ENCODE results near the gene CARD11.

Gene CARD11

DNA sequence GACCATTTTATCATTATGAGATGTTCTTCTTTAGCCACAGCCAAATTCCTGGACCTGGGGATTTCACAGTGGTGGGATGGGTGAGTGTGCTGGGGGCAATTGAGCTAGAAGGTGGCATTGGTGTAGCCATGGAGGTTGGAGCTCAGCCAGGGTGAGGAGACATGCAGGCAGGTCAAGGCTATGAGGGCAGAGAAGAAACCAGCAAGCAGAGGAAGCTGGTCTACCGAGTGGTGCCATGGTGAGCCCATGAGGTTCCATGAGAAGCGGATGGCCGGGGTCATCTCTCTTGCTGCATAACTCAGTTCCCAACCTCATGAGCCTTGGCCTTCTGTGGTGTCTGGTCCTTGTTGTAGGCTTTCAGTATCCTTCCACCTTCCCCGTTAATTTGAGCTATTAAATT lies 91.4 kb downstream of the CARD11 start:
- H3K27ac Mint-ChIP-seq = no peak overlapping the region
- peaks cover 67% of the 10 kb centered on the region for H3K4me1 Mint-ChIP-seq (ENCODE audit: low read depth)
- H3K27me3 Mint-ChIP-seq (ENCODE audit: low read depth) = no peaks in the 10 kb centered on the region
- peaks cover 22% of the 10 kb centered on the region for H3K9me3 Mint-ChIP-seq
- H3K36me3 Mint-ChIP-seq (ENCODE audit: low read depth) = peaks cover 68% of the 10 kb centered on the region
- no peak overlapping the region for H3K4me3 Mint-ChIP-seq

DNA sequence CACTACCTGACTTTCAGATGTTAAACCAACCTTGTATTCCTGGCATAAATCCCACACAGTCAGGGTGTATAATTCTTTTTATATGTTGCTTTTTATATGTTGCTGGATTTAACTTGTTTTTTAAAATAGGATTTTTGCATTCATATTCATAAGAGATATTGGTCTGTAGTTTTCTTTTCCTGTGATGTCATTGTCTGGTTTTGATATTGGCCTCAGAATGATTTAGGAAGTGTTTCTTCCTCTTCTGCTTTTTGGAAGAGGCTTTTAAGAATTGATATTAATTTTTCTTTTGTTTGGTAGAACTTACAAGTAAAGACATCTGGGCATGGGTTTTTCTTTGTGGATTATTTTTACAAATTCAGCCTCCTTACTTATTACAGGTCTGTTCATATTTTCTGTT lies 93.1 kb downstream of the CARD11 start:
- no peak overlapping the region for H3K27ac Mint-ChIP-seq
- H3K4me1 Mint-ChIP-seq (ENCODE audit: low read depth) = peaks cover 61% of the 10 kb centered on the region
- no peaks in the 10 kb centered on the region for H3K27me3 Mint-ChIP-seq (ENCODE audit: low read depth)
- no peak overlapping the region for H3K4me3 Mint-ChIP-seq
- peaks cover 22% of the 10 kb centered on the region for H3K9me3 Mint-ChIP-seq
- peaks cover 71% of the 10 kb centered on the region for H3K36me3 Mint-ChIP-seq (ENCODE audit: low read depth)

DNA sequence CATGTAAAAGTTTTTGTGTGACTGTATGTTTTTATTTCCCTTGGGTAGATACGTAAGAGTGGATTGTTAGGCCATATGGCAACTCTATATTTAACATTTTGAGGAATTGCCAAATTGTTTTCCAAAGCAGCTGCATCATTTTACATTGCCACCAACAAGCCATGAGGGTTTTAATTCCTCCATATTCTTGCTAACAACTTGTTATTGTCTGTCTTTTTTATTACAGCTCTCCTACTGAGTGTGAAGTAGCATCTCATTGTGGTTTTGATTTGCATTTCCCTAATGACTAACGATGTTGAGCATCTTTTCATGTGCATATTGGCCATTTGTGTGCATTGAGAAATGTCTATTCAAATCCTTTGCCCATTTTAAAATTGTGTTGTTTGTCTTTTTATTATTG lies 94.9 kb downstream of the CARD11 start:
- no peak overlapping the region for H3K27ac Mint-ChIP-seq
- peaks cover 79% of the 10 kb centered on the region for H3K36me3 Mint-ChIP-seq (ENCODE audit: low read depth)
- no peak overlapping the region for H3K4me3 Mint-ChIP-seq
- H3K9me3 Mint-ChIP-seq = peaks cover 22% of the 10 kb centered on the region
- H3K27me3 Mint-ChIP-seq (ENCODE audit: low read depth) = no peaks in the 10 kb centered on the region
- peaks cover 51% of the 10 kb centered on the region for H3K4me1 Mint-ChIP-seq (ENCODE audit: low read depth)

DNA sequence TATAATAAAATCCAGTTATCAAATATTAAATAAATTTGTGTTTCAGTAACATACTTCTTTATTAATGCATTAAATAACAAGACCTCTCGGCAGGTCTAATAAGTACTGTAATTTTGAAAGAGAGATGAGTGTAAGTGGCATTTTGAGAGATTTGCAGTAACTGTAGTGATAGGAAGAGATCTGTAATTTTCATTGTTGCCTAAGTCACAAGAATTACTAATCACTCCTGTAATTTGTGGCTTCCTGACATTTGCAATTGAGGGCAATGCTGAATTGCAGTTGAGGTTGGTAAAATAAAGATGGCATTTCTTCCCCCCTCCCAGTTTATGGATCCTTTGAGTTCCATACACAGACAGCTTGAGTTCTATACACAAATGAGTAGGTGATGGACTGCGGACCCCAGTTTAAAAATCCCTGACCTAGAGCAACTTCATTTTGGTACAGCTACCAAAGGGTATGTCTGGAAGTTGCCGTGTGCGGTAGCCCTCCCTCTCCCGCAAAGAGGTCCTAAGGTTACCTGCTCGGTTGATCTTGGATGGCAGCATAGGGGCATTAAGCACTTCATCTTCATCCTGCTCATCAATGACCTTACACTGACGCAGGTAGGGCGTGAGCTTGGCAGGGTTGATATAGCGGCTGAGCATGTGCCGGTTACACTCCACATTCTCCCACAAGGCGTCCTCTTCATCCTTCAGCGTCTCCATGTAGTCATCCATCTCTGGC lies 96.4 kb downstream of the CARD11 start:
- Mint-ChIP-seq H3K4me3 (no peak overlapping the region), H3K9me3 (peaks cover 22% of the 10 kb centered on the region), H3K27ac (no peak overlapping the region), H3K4me1 (ENCODE audit: low read depth) (peaks cover 50% of the 10 kb centered on the region), H3K36me3 (ENCODE audit: low read depth) (peaks cover 82% of the 10 kb centered on the region), H3K27me3 (ENCODE audit: low read depth) (no peaks in the 10 kb centered on the region)

DNA sequence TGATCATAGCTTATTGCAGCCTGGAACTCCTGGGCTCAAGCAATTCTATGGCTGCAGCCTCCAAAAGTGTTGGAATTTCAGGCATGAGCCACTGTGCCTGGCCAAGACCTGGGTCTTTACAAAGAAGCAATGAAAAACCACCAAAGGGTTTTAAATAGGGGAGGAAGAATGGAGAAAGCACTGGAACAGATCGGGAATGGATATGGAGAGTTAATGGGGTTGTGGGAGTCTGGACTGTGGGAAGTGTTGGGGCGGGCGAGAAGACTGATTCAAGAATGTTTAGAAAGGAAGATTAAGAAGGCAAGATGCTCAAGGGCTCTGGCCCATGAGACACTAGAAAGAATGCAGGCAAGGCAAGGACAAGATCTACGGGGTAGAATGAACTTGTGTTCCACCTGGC lies 98.5 kb downstream of the CARD11 start:
- Mint-ChIP-seq H3K27ac (peak overlapping the region; percentile 57), H3K4me3 (no peak overlapping the region), H3K9me3 (peaks cover 11% of the 10 kb centered on the region), H3K4me1 (ENCODE audit: low read depth) (peaks cover 39% of the 10 kb centered on the region), H3K36me3 (ENCODE audit: low read depth) (peaks cover 77% of the 10 kb centered on the region), H3K27me3 (ENCODE audit: low read depth) (no peaks in the 10 kb centered on the region)

DNA sequence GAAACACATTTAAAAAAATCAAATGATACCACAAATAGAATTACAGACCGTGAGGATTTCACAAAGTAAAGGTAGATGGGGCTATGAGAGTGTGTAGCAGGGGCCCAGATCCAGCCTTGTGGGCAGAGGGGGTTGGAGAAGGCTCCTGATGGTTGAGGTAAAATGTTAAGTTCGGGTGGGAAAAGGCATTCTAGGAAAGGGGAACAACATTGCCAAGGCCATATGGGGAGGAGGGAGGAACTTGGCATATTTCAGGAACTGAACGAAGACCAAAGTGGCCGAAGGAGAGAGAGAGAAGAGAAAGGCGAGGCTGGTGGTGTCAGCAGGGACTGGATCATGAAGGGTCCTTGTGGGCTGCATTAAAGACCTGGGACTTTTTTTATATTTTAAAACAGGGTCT lies 98.9 kb downstream of the CARD11 start:
- peaks cover 39% of the 10 kb centered on the region for H3K4me1 Mint-ChIP-seq (ENCODE audit: low read depth)
- H3K27me3 Mint-ChIP-seq (ENCODE audit: low read depth) = no peaks in the 10 kb centered on the region
- peaks cover 78% of the 10 kb centered on the region for H3K36me3 Mint-ChIP-seq (ENCODE audit: low read depth)
- peaks cover 7% of the 10 kb centered on the region for H3K9me3 Mint-ChIP-seq
- no peak overlapping the region for H3K27ac Mint-ChIP-seq
- H3K4me3 Mint-ChIP-seq = no peak overlapping the region

DNA sequence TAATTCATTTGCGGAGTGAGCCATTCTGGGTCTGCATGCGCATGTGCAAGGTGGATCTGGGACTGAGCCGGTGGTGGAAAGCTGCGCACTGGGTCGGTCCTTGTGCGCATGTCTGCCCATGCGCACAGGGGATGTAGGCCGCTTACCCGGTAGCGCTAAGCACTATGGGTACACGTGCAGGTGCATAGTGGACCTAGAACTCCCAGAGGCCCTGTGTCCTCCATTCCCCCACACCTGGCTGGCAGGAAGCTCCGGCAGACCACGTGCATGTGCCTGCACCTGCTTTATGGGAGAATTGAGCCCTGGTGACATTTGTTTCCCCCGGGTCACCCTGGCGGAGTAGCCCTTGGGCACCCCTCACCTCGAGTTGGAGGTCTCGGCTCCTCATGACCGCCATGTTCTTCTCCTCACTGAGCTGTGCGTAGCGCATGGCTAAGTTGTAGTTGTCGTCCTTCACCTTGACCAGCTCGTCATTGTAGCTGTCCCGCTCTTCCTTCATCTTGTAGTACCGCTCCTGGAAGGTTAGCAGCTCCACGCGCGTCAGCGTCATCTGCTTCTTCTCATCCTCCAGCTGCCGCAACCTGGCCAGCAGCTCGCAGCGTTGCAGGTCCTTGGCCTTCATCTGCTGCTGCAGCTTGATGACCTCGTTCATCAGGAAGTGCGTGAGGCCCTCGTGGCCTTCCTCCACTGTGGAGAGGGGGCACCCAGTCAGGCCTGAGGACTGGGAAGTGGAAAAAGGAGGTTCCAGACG lies 99.6 kb downstream of the CARD11 start:
- Mint-ChIP-seq H3K4me3 (no peak overlapping the region), H3K27me3 (ENCODE audit: low read depth) (no peaks in the 10 kb centered on the region), H3K4me1 (ENCODE audit: low read depth) (peaks cover 33% of the 10 kb centered on the region), H3K36me3 (ENCODE audit: low read depth) (peaks cover 77% of the 10 kb centered on the region), H3K27ac (no peak overlapping the region), H3K9me3 (peaks cover under 1% of the 10 kb centered on the region)

DNA sequence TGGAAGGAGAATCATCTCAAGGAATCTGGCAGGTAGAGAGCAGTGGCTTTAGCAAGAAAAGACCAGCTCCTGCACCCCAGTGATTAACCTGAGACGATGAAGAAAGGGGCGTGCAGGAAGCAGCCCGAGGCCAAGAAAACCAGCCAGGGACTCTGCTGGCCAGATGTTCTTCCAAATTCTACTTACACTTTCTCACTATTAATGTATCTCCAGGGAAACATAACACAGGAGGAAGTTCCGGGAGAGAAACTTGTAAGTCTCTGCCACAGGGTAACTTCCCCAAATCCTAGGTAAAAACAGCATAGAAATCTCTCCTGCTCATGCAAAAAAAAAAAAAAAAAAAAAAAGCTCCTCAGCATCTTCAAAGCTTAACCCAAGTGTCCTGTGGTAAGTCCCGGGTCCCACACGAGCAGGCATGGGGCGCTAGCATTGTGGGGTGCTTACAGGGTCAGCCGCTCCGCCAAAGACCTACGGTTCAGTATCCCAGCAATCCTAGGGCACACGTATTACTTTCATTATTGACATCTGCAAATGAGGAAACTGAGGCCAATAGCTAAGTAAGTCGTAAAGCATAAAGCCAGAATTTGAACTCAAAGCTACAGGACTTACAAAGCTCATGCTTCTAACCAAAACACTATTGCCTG lies 102.3 kb downstream of the CARD11 start:
- no peak overlapping the region for H3K4me3 Mint-ChIP-seq
- peaks cover 72% of the 10 kb centered on the region for H3K36me3 Mint-ChIP-seq (ENCODE audit: low read depth)
- no peaks in the 10 kb centered on the region for H3K9me3 Mint-ChIP-seq
- H3K27ac Mint-ChIP-seq = no peak overlapping the region
- H3K27me3 Mint-ChIP-seq (ENCODE audit: low read depth) = no peaks in the 10 kb centered on the region
- H3K4me1 Mint-ChIP-seq (ENCODE audit: low read depth) = peaks cover 19% of the 10 kb centered on the region

DNA sequence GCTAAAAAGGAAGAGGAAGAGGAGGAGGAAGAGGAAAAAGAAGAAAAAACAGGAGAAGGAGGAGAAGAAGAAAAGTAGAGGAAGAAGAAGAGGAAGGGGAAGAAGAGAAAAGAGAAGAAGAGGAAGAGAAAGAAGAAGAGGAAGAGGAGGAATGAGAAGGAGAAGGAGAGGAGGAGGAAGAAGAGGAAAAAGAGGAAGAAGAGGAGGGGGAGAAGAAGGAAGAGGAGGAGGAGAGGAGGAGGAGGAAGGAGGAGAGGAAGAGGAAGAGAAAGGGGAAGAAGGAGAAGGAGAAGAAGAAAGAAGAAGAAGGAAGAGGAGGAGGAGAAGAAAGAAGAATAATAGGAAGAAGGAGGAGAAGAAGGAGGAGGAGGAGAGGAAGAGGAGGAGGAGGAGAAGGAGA lies 103.2 kb downstream of the CARD11 start:
- Mint-ChIP-seq H3K27ac (peak overlapping the region; percentile 53), H3K4me1 (ENCODE audit: low read depth) (peaks cover 19% of the 10 kb centered on the region), H3K27me3 (ENCODE audit: low read depth) (no peaks in the 10 kb centered on the region), H3K4me3 (no peak overlapping the region), H3K36me3 (ENCODE audit: low read depth) (peaks cover 67% of the 10 kb centered on the region), H3K9me3 (no peaks in the 10 kb centered on the region)

DNA sequence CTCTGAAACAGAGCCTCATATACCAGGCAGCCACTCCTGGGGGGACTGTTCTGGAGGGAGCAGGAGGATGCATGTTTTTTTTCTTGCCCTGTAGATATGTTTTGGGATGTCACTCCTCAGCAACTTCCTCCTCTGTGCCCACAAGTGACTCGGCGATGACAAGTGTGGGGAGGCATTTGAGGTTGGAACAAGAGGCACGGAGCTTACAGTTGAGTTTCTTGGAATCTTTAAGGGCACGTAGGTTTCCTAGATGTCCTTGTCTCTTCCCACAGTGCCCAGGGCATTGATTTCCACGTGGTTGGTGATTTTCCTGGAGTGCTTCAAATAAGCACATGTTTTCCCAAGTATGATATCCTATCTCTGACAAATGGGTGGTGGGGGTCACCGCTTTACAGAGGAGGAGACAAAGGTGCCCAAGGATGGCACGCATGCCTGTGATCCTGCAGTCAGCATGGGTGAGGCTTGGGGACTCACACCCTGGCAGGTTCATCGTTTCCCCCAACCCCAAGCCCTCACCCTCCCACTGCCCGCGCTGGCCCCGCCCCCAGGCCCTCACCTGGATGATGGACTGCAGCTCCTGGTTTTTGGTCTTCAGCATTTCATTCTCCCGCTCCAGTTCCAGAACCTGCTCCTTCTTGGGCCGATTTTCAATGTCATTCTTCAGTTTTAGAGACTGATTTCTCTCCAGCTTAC lies 104.3 kb downstream of the CARD11 start:
- Mint-ChIP-seq H3K4me1 (ENCODE audit: low read depth) (peaks cover 11% of the 10 kb centered on the region), H3K27me3 (ENCODE audit: low read depth) (no peaks in the 10 kb centered on the region), H3K36me3 (ENCODE audit: low read depth) (peaks cover 60% of the 10 kb centered on the region), H3K9me3 (no peaks in the 10 kb centered on the region), H3K4me3 (no peak overlapping the region), H3K27ac (no peak overlapping the region)

DNA sequence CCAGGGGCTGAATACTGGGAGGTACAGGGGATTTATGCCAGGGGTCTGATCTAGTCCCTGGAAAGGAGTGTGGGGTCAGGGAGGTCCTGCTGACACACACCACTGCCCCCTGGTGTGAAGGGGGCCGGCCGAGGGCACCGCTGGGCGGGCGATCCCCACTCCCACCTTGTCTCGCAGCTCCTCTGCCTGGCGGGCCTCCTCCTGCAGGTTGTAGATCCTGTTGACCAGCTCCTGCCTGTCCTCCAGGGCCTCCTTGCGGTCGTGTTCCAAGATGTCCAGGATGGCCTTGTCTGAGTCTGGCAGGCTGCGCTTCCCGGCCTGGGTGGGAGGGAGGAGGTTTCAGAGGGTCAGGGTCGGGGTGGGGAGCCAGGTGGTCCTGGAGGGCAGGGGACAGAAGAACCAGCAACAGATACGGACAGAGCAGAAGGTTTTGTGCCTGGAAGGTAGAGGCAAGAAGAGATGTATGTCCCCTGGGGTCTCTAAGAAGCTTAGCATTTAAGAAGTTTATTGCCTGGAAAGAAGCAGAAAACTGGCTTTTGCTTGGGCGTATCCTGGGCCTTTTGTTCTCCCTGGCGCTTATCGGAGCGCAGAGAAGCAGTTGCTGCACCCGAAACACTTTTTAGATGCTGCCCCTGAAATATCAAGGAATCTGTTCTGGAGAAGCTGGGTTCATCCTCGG lies 105.0 kb downstream of the CARD11 start:
- Mint-ChIP-seq H3K36me3 (ENCODE audit: low read depth) (peaks cover 59% of the 10 kb centered on the region), H3K27ac (no peak overlapping the region), H3K4me3 (no peak overlapping the region)

DNA sequence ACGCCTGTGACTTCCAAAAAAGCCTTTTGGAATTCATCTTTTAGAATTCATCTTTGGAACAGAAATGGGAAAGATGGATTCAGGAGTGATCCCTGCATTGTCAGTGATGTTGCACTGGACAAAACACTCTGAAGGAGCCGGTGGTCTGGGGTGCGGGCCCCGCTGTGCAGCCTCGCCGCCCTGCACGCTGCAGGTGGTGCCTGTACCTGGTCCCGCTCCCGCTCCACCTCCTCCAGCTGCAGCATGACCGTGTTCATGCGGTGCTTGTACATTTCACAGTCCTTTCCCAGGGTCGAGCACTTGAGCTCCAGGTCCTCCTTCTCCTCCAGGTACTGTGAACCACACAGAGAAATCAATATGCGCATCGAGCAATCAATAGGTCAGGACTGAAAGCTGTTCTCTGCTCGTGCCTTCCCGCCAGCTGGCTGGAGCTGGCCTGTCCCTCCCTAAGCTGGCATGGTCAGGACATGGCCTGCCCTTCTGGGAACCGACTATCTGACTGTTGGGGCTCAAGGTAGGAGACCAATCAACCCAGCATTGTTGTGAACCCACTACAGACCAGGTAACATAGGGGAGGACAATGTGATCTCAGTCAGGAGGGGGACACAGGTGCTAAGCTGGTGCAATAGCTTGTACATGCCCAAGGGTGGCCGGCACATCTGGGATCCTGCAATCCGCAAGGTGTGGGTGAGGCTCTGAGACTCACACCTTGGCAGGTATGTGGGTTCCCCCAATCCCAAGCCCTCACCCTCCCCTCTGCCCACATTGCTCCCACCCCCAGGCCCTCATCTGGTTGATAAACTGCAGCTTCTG lies 105.8 kb downstream of the CARD11 start:
- H3K27me3 Mint-ChIP-seq (ENCODE audit: low read depth) = no peaks in the 10 kb centered on the region
- no peak overlapping the region for H3K27ac Mint-ChIP-seq

More for the DNA sequence above, 105.0 kb downstream of the CARD11 start:
- H3K9me3 Mint-ChIP-seq = no peaks in the 10 kb centered on the region
- no peaks in the 10 kb centered on the region for H3K27me3 Mint-ChIP-seq (ENCODE audit: low read depth)
- H3K4me1 Mint-ChIP-seq (ENCODE audit: low read depth) = peaks cover 12% of the 10 kb centered on the region

DNA sequence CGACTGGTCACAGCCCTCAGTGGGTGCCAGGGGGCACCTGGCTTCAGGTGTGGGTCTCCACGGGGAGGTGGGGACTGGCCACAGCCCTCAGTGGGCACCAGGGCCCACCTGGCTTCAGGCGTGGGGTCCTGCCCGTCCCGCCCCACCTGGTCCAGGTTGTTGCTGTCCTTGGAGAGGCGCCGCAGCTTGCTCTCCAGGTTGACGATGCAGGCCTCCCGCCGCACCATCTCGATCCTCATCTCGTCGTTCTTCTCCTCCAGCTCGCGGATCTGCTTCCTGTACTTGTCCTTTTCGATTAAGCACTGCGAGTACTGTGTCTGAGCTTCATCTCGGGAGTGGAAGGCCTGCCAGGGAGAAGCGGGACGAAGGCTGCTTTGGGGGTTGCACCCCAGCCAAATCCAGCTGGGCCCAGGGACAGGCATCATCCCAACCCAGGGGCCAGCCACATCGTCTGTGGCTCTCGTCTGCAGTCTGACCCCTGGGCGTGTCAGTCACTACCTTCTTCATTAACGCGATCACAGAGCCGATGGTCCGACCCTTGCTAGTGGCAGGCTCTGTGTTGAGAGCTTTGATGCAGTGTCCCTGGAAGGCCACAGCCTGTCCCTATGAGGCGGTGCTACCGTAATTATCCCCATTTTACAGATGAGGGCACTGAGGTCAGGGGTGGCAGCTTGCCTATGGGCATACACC lies 106.6 kb downstream of the CARD11 start:
- no peak overlapping the region for H3K4me3 Mint-ChIP-seq
- H3K27me3 Mint-ChIP-seq (ENCODE audit: low read depth) = no peaks in the 10 kb centered on the region
- H3K9me3 Mint-ChIP-seq = no peaks in the 10 kb centered on the region
- peaks cover 55% of the 10 kb centered on the region for H3K36me3 Mint-ChIP-seq (ENCODE audit: low read depth)
- peaks cover 8% of the 10 kb centered on the region for H3K4me1 Mint-ChIP-seq (ENCODE audit: low read depth)
- H3K27ac Mint-ChIP-seq = no peak overlapping the region

More for the DNA sequence above, 105.8 kb downstream of the CARD11 start:
- H3K4me1 Mint-ChIP-seq (ENCODE audit: low read depth) = peaks cover 13% of the 10 kb centered on the region
- H3K9me3 Mint-ChIP-seq = no peaks in the 10 kb centered on the region
- H3K4me3 Mint-ChIP-seq = no peak overlapping the region
- H3K36me3 Mint-ChIP-seq (ENCODE audit: low read depth) = peaks cover 56% of the 10 kb centered on the region

Data from T-helper 1 cell treated with Interleukin-12 subunit alpha and Interleukin-12 subunit beta and Interleukin-4 antibody, amounts not matched to agents 30 μg/mL and 1 μg/mL, for 36 hours (primary cell).